AG04449 (cell line): ENCODE data around the gene EYS.

Source experiments
- CTCF ChIA-PET: fragments of 350-600 bp; formaldehyde crosslinking; extraction: SDS; loops from one replicate; lab custom pipeline; 2021; ENCODE audit warnings: antibody characterized with exemption; lab: Yijun Ruan, JAX
- POLR2A ChIA-PET: fragments of 400-600, 350-600 bp; formaldehyde crosslinking; extraction: SDS; loops from one replicate; lab custom pipeline; 2020; ENCODE audit warnings: antibody characterized with exemption, inconsistent platforms; lab: Yijun Ruan, JAX
- DNase-seq: peaks from one replicate; pipeline ENCODE4 v3.0.0-alpha.2; 2010; ENCODE audit warnings: low read depth, low spot score
- H3K4me3 ChIP-seq: 2 replicates; pipeline ENCODE4 v1.5.1; 2011; ENCODE audit warnings: low read depth, mild to moderate bottlenecking, control low read depth, low read length
- CTCF ChIP-seq: IDR thresholded peaks from one replicate; pipeline ENCODE4 v1.5.1; 2011; ENCODE audit warnings: mild to moderate bottlenecking, moderate library complexity, low read length, control low read depth, inconsistent platforms; ENCODE audit not compliant: insufficient read depth; ENCODE audit errors: missing control alignments

EYS gene

GRCh38 chr6:64146876-64147275, 1560.2 kb downstream of the EYS start:
- TF ChIP-seq CTCF, result no peak
- ChIA-PET CTCF (no interaction called here), POLR2A (no interaction called here)
- no peak overlapping the region for H3K4me3 ChIP-seq
- no peak for DNase-seq

GRCh38 chr6:64146094-64146493, 1560.9 kb downstream of the EYS start:
- POLR2A ChIA-PET, result no interaction called here

GRCh38 chr6:64145658-64146057, 1561.4 kb downstream of the EYS start:
- ChIA-PET POLR2A (no interaction called here), CTCF (no interaction called here)
- TF ChIP-seq CTCF, result no peak
- no peak overlapping the region for H3K4me3 ChIP-seq
- no peak for DNase-seq

More at GRCh38 chr6:64146094-64146493, 1560.9 kb downstream of the EYS start:
- DNase-seq, result no peak
- no peak overlapping the region for H3K4me3 ChIP-seq
- CTCF ChIA-PET, result no interaction called here
- no peak for TF ChIP-seq CTCF

- no peak overlapping the region for H3K4me3 ChIP-seq
- POLR2A ChIA-PET, result no interaction called here
- TF ChIP-seq CTCF, result no peak
- no peak for DNase-seq
- CTCF ChIA-PET, result no interaction called here
These were observed 1563.9 kb downstream of the EYS start for GRCh38 chr6:64143101-64143500.

GRCh38 chr6:64141680-64142079, 1565.3 kb downstream of the EYS start:
- DNase-seq, result no peak
- POLR2A ChIA-PET, result no interaction called here
- CTCF ChIA-PET, result no interaction called here
- TF ChIP-seq CTCF, result no peak
- H3K4me3 ChIP-seq, result no peak overlapping the region

GRCh38 chr6:64128301-64129024, 1578.6 kb downstream of the EYS start:
- no peak for TF ChIP-seq CTCF
- CTCF ChIA-PET, result no interaction called here
- POLR2A ChIA-PET, result no interaction called here
- no peak overlapping the region for H3K4me3 ChIP-seq
- DNase-seq, result no peak
